Neural crest cell (in vitro differentiated cells): Measurements from ENCODE around the gene DYNLRB1. TPM values are rescaled to one million over a fixed set of nuclear protein-coding genes. Genes with fewer than 3 reads are reported as not detected.

Source experiments
- DNase-seq: peaks from one replicate; pipeline ENCODE4 v3.0.0; 2021; ENCODE audit warnings: low read depth, mixed read lengths, low spot score
- H3K27ac Mint-ChIP-seq: one replicate; pipeline ENCODE4 v1.8.0; 2021; ENCODE audit warnings: mild to moderate bottlenecking, mixed read lengths; ENCODE audit not compliant: unreplicated experiment
- H3K27me3 Mint-ChIP-seq: 2 replicates; pipeline ENCODE4 v1.8.0; 2021; ENCODE audit warnings: low read depth, mild to moderate bottlenecking, mixed read lengths
- H3K36me3 Mint-ChIP-seq: 2 replicates; pipeline ENCODE4 v1.8.0; 2021; ENCODE audit warnings: low read depth, mild to moderate bottlenecking, mixed read lengths
- H3K4me1 Mint-ChIP-seq: 2 replicates; pipeline ENCODE4 v1.8.0; 2021; ENCODE audit warnings: mixed read lengths
- H3K4me3 Mint-ChIP-seq: one replicate; pipeline ENCODE4 v1.8.0; 2021; ENCODE audit warnings: mild to moderate bottlenecking, mixed read lengths
- H3K9me3 Mint-ChIP-seq: 2 replicates; pipeline ENCODE4 v1.8.0; 2021; ENCODE audit warnings: mixed read lengths
- total RNA-seq: library from RNA; stranded (reverse); gene quantifications from 2 replicates; pipeline ENCODE4 v1.2.1, GENCODE V29; 2021
- TF ChIP-seq, protein P1 (sequence below): fragments of 200-600 bp; sonication (generic); conservative IDR thresholded peaks from 2 replicates; pipeline ENCODE4 v1.5.0; 2021; ENCODE audit warnings: antibody characterized with exemption, mild to moderate bottlenecking

DYNLRB1 gene
- total RNA-seq, 1 donor from 2014 or later: 151 TPM

DNA sequence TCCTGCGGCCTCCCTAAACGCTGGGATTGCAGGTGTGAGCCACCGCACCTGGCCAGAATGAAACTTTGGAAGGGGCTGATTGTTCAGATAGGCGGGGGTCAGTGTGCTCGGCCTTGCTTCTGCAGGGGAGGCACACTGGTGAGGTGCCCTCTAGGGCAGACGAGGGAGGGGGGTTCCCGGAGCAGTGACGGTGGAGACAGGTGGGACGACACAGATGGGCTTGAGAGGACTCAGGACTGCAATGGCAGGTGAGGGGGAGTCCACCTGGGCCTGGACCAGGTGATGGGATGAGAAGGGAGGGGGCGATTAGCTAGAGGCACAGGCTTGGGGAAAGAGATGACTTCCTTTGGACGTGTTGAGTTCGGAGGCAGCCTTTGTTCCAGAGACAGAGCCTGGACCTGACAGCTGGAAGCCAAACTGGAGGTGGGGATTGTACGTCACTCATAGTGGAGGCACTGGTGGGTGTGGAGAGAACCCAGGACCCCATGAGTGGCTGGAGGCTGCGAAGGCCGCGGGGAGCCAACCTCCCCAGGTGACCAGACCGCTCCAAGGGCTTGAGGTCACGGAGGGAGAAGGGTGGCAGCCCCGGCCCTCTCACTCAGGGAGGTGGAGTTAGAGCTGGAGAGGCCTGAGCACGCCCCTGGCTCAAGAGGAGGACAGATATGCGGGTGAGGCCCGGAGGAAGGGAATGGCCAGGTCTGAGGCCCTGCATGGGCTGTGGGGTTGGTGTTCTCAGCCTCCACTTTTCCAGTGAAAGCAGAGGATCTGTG is 31.8 kb downstream of the DYNLRB1 start:
- no peaks in the 10 kb centered on the region for H3K36me3 Mint-ChIP-seq
- H3K4me1 Mint-ChIP-seq: peaks cover 5% of the 10 kb centered on the region
- H3K4me3 Mint-ChIP-seq: no peak overlapping the region
- H3K27ac Mint-ChIP-seq: peak overlapping the region; percentile 4
- TF ChIP-seq, protein P1, sequence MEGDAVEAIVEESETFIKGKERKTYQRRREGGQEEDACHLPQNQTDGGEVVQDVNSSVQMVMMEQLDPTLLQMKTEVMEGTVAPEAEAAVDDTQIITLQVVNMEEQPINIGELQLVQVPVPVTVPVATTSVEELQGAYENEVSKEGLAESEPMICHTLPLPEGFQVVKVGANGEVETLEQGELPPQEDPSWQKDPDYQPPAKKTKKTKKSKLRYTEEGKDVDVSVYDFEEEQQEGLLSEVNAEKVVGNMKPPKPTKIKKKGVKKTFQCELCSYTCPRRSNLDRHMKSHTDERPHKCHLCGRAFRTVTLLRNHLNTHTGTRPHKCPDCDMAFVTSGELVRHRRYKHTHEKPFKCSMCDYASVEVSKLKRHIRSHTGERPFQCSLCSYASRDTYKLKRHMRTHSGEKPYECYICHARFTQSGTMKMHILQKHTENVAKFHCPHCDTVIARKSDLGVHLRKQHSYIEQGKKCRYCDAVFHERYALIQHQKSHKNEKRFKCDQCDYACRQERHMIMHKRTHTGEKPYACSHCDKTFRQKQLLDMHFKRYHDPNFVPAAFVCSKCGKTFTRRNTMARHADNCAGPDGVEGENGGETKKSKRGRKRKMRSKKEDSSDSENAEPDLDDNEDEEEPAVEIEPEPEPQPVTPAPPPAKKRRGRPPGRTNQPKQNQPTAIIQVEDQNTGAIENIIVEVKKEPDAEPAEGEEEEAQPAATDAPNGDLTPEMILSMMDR: no peak
- H3K9me3 Mint-ChIP-seq: no peaks in the 10 kb centered on the region
- DNase-seq: no peak
- peaks cover 6% of the 10 kb centered on the region for H3K27me3 Mint-ChIP-seq

DNA sequence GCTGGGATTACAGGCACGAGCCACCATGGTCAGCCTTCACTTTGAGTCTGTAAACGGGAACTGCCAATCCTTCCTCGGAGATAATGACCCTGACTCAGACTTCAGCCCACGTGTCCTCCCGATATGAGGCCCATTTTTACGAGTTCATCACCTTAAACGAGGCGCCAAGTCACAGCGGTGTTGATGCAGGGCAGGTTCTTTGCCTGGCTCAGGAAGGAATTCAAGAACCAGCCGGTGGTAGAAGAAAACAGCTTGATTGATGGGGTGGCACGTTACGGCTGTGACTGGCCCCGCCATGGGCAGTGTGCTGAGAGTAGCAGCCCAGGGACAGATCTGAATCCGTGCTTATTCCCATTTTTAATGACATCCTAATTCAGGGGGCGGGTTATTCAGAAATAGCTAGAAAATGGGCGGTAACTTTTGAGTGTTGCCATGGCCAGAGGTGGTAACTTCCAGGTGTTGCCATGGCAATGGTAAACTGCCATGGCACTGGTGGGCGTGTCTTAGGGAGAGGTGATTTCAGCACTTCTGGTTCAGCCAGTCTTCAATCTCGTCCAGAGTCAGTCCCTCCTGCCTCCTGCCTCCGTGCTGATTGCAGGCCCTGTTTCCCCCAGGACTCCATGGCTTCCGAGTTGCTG is 33.2 kb downstream of the DYNLRB1 start:
- peaks cover 6% of the 10 kb centered on the region for H3K27me3 Mint-ChIP-seq
- DNase-seq: no peak
- TF ChIP-seq, protein P1: no peak
- no peaks in the 10 kb centered on the region for H3K9me3 Mint-ChIP-seq
- H3K27ac Mint-ChIP-seq: peak overlapping the region; percentile 73
- no peaks in the 10 kb centered on the region for H3K4me1 Mint-ChIP-seq
- no peaks in the 10 kb centered on the region for H3K36me3 Mint-ChIP-seq
- no peak overlapping the region for H3K4me3 Mint-ChIP-seq

DNA sequence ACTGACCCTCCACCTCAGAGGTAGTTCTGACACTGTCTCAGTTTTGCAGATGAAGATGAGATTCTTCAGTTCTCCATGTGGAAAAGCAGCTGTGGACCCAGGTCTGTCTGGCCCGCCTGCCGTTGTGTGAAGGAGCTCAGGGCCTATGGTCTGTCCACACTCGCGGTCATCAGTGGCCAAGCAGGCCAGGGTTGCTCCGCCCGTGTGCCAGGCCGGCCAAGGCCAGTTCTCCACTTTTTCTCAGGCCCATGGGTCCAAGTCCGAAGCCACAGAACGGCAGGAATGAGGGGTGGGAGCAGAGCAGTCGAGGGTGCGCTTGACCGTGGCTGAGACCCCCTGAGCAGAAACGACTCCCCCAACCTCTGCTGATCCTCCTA is 33.7 kb downstream of the DYNLRB1 start:
- TF ChIP-seq, protein P1: no peak
- Mint-ChIP-seq H3K9me3 (no peaks in the 10 kb centered on the region), H3K36me3 (no peaks in the 10 kb centered on the region), H3K4me1 (no peaks in the 10 kb centered on the region), H3K4me3 (no peak overlapping the region), H3K27ac (no peak overlapping the region), H3K27me3 (peaks cover 4% of the 10 kb centered on the region)
- no peak for DNase-seq

DNA sequence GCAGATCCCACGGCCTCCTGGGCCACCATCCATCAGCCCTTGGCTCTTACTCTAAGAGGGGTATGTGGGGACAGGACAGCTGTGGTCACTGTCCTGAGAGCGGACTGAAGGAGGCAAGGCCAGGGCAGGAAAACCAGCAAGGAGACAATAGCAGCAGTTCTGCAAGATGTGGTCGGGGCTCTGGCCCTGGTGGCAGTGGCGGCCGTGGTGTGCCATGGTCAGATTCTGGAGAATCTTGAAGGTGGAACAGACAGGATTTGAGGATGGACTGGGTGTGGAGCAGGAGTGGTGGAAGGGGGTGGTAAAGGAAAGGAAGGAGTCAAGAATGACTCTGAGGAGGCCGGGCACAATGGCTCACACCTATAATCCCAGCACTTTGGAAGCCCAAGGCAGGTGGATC is 36.3 kb downstream of the DYNLRB1 start:
- no peak overlapping the region for H3K27ac Mint-ChIP-seq
- no peaks in the 10 kb centered on the region for H3K27me3 Mint-ChIP-seq
- no peaks in the 10 kb centered on the region for H3K4me1 Mint-ChIP-seq
- peak overlapping the region; percentile 9 for H3K4me3 Mint-ChIP-seq
- no peaks in the 10 kb centered on the region for H3K9me3 Mint-ChIP-seq
- no peak for DNase-seq
- TF ChIP-seq, protein P1: no peak
- H3K36me3 Mint-ChIP-seq: no peaks in the 10 kb centered on the region

DNA sequence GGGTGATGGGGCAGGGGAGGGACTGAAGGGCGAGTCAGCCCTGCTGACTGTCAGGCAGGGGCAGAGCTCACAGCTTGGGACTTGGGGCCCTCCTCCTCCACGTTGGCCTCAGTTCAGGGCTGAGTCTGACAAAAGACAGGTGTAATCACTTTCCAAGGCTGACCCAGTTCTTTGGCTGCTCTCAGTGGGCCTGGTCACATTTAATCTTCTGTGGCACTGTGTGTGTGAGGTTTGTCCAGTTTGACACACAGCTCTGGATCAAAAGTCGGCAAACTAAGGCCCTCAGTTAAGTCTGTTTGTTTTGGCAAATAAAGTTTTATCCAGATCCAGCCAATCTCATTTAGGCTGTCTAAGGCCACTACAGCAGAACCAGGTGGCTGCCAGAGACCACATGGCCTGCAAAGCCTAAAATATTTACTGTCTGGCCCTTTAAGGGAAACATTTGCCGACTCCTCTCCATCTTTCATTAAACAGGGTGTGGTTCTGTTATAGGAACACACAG is 37.2 kb downstream of the DYNLRB1 start:
- Mint-ChIP-seq H3K27me3 (no peaks in the 10 kb centered on the region), H3K9me3 (no peaks in the 10 kb centered on the region), H3K4me1 (peaks cover 7% of the 10 kb centered on the region), H3K36me3 (no peaks in the 10 kb centered on the region), H3K4me3 (peak overlapping the region; percentile 42), H3K27ac (peak overlapping the region; percentile 79)
- DNase-seq: no peak
- TF ChIP-seq, protein P1: no peak
